Epithelial cell of proximal tubule (primary cell): ENCODE results near the gene BICRA. TPM values are rescaled to one million over a fixed set of nuclear protein-coding genes. Genes with fewer than 3 reads are reported as not detected.

Source experiments
- DNase-seq: peaks from one replicate; pipeline ENCODE4 v3.0.0-alpha.2; 2011; ENCODE audit warnings: low read depth
- H3K4me3 ChIP-seq: 2 replicates; pipeline ENCODE4 v1.5.1; 2011; ENCODE audit warnings: low read depth, mild to moderate bottlenecking, low read length
- total RNA-seq: library from RNA; depleted of rRNA; stranded (reverse); fragments of >200 nt; gene quantifications from 2 replicates; pipeline ENCODE4 v1.2.3, GENCODE V29; 2015
- TF ChIP-seq, protein P1 (sequence below): conservative IDR thresholded peaks from 2 replicates; pipeline ENCODE4 v1.5.1; 2012; ENCODE audit warnings: low read depth, mild to moderate bottlenecking, low read length

Gene BICRA
- total RNA-seq, 1 donor from 2014 or later = 2.1 TPM

DNA sequence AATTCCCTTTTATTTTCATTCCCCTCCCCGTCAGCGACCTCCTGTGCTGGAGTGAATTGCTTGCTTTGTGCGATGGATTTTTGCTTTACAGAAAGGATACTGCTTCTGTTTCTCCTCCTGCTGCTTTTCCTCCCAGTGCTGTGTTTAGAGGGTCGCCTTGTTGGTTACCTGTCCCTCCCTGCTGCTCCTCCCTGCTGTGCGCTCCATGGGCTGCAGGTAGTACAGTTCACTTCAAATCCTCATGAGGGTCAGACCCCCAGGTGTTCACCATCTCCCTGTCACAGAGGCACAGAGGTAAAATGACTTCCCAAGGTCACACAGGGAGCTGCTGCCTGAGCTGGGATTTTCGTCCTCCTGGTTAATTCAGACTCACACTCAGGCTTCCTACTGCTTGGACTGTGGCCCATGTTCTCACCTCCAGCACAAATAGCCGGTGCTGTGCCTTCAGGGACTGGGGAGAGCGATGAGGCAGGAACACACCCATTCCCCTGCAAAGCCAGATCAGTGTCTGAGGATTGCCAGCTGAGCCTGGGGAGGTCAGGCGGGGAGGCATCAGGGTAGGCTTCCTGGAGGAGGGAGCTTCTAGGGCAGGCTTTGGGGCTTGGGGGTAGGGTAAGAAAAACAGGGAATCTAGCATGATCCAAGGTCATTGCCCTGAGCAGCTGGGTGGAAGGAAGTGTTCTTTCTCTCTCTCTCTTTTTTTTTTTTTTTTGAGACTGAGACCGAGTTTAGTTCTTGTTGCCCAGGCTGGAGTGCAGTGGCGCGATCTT is 14.4 kb downstream of the BICRA start:
- no peak overlapping the region for H3K4me3 ChIP-seq
- no peak for DNase-seq
- TF ChIP-seq, protein P1, sequence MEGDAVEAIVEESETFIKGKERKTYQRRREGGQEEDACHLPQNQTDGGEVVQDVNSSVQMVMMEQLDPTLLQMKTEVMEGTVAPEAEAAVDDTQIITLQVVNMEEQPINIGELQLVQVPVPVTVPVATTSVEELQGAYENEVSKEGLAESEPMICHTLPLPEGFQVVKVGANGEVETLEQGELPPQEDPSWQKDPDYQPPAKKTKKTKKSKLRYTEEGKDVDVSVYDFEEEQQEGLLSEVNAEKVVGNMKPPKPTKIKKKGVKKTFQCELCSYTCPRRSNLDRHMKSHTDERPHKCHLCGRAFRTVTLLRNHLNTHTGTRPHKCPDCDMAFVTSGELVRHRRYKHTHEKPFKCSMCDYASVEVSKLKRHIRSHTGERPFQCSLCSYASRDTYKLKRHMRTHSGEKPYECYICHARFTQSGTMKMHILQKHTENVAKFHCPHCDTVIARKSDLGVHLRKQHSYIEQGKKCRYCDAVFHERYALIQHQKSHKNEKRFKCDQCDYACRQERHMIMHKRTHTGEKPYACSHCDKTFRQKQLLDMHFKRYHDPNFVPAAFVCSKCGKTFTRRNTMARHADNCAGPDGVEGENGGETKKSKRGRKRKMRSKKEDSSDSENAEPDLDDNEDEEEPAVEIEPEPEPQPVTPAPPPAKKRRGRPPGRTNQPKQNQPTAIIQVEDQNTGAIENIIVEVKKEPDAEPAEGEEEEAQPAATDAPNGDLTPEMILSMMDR = no peak

DNA sequence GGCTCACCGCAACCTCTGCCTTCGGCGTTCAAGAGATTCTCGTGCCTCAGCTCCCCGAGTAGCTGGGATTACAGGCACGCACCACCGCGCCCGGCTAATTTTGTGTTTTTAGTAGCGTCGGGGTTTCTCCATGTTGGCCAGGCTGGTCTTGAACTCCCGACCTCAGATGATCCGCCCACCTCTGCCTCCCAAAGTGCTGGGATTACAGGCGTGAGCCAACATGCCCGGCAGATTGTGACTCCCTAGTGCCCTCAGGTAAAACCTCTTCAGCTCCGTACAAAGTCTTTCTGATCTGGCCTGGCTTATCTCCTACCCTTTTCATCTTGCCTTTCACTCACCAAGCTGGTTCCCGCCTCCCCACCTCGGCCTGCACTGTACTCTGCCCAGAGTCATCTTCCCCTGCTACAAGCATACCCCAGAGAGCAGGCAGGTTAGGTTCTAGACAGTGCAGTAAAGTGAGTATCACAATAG is 15.0 kb downstream of the BICRA start:
- no peak overlapping the region for H3K4me3 ChIP-seq
- no peak for DNase-seq
- TF ChIP-seq, protein P1 = no peak

DNA sequence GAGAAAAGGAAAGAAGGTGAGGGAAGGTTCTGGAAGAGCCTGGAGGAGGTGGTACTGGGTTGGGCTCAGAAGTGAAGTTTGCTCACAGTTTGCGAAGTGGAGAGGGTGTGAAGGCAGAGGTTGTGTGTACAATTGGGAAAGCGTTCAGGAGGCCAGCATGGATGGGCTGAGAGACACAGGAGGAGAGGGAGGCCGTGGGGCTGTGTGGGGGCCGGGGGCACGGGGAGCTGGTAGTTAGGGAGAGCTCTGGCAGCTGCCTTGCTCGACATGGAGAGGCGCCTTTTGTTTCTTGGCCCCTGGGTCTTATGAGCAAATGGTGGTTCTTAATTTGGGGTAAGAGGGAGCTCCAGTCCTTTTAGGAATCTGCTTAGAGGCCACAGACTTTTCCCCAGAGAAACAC is 16.7 kb downstream of the BICRA start:
- TF ChIP-seq, protein P1 = no peak
- no peak for DNase-seq
- no peak overlapping the region for H3K4me3 ChIP-seq

DNA sequence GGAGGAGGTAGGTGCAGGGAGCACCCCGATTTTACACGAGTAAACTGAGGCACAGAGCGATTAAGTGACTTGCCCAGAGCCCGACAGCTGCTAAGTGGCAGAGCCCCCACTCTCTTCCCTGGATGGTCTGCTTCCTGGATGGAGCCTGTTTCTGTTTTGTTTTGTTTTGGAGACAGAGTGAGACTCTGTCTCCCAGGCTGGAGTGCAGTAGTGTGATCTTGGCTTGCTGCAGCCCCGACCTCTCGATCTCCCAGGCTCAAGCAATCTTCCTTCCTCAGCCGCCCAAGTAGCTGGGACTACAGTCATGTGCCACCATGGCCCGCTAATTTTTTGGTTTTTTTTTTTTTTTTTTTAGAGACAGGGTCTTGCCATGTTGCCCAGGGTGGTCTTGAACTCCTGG is 17.3 kb downstream of the BICRA start:
- TF ChIP-seq, protein P1 = no peak
- DNase-seq = no peak
- no peak overlapping the region for H3K4me3 ChIP-seq

DNA sequence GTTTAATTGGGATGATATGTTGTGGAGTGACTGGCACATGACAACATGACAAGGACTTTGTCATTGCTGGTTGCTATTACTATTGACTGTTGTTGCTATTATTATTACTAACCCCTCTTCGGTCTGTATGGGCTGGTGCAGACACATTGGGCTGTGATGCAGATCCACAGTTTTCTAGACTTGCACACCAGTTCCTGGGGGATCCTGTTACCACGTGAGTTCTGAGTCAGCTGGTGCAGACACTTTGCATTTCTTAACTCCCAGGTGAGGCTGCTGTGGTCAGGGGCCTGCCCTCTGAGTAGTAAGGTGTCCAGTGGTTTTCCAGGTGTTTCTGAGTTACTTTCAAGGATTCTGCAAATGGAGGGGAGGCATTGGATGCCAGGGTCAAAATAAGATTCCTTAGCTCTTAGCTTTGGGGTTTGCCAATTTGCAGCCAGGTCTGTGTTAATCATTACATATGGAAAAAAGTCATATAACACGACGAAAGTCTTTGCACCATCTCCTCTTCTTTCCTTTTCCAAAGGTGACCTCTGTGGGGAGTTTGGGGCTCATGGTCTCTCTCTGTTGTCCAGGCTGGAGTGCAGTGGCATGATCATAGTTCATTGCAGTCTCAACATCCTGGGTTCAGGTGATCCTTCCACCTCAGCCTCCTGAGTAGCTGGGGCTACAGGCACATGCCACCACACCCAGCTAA is 19.3 kb downstream of the BICRA start:
- H3K4me3 ChIP-seq = no peak overlapping the region
- DNase-seq = no peak
- TF ChIP-seq, protein P1 = no peak

DNA sequence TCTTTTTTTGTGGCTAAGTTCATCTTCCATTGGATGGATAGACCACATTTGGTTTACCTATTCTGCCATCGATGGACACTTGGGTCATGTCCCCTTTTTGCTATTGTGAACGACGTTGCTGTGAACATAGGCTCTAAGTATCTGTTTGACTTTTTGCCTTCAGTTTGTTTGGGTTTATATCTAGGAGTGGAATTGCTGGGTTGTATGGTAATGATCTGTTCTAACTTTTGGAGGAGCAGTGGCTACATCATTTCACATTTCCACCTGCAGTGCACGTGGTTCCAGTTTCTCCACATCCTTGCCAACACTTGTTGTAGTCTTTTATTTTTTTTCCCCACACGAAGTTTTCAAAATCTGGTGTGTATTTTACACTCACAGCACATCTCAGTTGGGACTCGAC is 21.7 kb downstream of the BICRA start:
- DNase-seq = no peak
- no peak overlapping the region for H3K4me3 ChIP-seq
- TF ChIP-seq, protein P1 = no peak
